Glutamatergic neuron (in vitro differentiated cells): ENCODE measurements around the gene LXN. TPM values are rescaled to one million over a fixed set of nuclear protein-coding genes. Genes with fewer than 3 reads are reported as not detected.

Source experiments
- DNase-seq: peaks from one replicate; pipeline ENCODE4 v3.0.0; 2022
- H3K27ac Mint-ChIP-seq: one replicate; pipeline ENCODE4 v1.8.0; 2020; ENCODE audit warnings: mild to moderate bottlenecking, mixed read lengths, inconsistent platforms; ENCODE audit not compliant: unreplicated experiment
- H3K27me3 Mint-ChIP-seq: one replicate; pipeline ENCODE4 v1.8.0; 2020; ENCODE audit warnings: mild to moderate bottlenecking, moderate library complexity, mixed read lengths, inconsistent platforms; ENCODE audit not compliant: unreplicated experiment
- H3K36me3 Mint-ChIP-seq: one replicate; pipeline ENCODE4 v1.8.0; 2020; ENCODE audit warnings: mild to moderate bottlenecking, mixed read lengths, inconsistent platforms; ENCODE audit not compliant: unreplicated experiment
- H3K4me1 Mint-ChIP-seq: one replicate; pipeline ENCODE4 v1.8.0; 2020; ENCODE audit warnings: mild to moderate bottlenecking, low read depth, mixed read lengths, inconsistent platforms; ENCODE audit not compliant: unreplicated experiment
- H3K4me3 Mint-ChIP-seq: one replicate; pipeline ENCODE4 v1.8.0; 2020; ENCODE audit warnings: mild to moderate bottlenecking, mixed read lengths, inconsistent platforms; ENCODE audit not compliant: unreplicated experiment
- H3K9me3 Mint-ChIP-seq: one replicate; pipeline ENCODE4 v1.8.0; 2020; ENCODE audit warnings: mild to moderate bottlenecking, moderate library complexity, mixed read lengths, inconsistent platforms; ENCODE audit not compliant: unreplicated experiment
- total RNA-seq: library from RNA; stranded (reverse); fragmentation: NEBNext Ultra II Directional; extraction: Animal tissue kit (Norgen Biotek cat#: 25700); gene quantifications from one replicate; pipeline ENCODE4 v1.2.1, GENCODE V29; 2021; ENCODE audit not compliant: unreplicated experiment
- TF ChIP-seq, protein P1 (sequence below): fragments of 200-600 bp; sonication (generic); IDR thresholded peaks from one replicate; pipeline ENCODE4 v1.5.0; 2021; ENCODE audit not compliant: partially characterized antibody, unreplicated experiment

The LXN gene
- total RNA-seq, 1 donor from 2014 or later: 1.2 TPM

GRCh38 chr3:158685159-158685558 is 12.7 kb upstream of the LXN start:
- no peaks in the 10 kb centered on the region for H3K9me3 Mint-ChIP-seq
- no peak overlapping the region for H3K4me3 Mint-ChIP-seq
- no peaks in the 10 kb centered on the region for H3K36me3 Mint-ChIP-seq
- no peaks in the 10 kb centered on the region for H3K27me3 Mint-ChIP-seq
- no peak overlapping the region for H3K27ac Mint-ChIP-seq
- DNase-seq: no peak
- H3K4me1 Mint-ChIP-seq: no peaks in the 10 kb centered on the region
- TF ChIP-seq, protein P1, sequence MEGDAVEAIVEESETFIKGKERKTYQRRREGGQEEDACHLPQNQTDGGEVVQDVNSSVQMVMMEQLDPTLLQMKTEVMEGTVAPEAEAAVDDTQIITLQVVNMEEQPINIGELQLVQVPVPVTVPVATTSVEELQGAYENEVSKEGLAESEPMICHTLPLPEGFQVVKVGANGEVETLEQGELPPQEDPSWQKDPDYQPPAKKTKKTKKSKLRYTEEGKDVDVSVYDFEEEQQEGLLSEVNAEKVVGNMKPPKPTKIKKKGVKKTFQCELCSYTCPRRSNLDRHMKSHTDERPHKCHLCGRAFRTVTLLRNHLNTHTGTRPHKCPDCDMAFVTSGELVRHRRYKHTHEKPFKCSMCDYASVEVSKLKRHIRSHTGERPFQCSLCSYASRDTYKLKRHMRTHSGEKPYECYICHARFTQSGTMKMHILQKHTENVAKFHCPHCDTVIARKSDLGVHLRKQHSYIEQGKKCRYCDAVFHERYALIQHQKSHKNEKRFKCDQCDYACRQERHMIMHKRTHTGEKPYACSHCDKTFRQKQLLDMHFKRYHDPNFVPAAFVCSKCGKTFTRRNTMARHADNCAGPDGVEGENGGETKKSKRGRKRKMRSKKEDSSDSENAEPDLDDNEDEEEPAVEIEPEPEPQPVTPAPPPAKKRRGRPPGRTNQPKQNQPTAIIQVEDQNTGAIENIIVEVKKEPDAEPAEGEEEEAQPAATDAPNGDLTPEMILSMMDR: no peak

DNA sequence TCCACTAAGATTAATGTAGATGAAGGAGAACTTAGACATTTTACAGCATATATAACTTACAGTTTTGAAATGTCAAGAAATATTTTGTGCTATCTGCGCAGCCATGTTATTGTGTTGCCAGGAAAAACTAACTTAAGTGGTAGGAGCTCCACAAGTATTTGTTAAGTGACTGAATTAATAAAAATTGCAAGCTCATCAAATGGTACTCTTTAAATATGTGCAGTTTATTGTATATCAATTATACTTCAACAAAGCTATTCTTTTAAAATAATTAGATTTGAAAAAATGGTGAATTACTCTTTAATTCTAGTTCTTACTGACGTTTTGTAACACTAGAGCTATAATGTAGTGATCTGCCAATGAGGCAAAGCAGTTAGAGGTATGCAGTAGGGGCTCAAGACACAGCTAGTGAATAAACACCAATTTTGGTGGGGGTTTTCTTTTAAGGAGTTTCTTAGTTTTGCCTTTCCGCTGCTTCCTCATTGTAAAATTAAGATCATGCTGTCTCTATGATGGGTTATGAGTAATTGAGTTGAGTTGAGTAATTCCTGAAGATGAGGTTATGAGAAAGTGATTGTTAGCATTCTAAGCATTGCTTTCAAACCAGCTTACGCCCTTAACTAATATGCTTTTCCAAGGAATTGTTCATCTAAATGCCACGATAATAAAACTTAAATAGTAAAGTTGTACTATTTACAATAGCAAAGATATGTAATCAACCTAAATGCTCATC is 10.9 kb upstream of the LXN start:
- no peak overlapping the region for H3K27ac Mint-ChIP-seq
- TF ChIP-seq, protein P1: no peak

GRCh38 chr3:158680861-158681260 is 8.4 kb upstream of the LXN start:
- TF ChIP-seq, protein P1: no peak
- no peaks in the 10 kb centered on the region for H3K27me3 Mint-ChIP-seq
- H3K4me1 Mint-ChIP-seq: no peaks in the 10 kb centered on the region

More for the DNA sequence above, 10.9 kb upstream of the LXN start:
- Mint-ChIP-seq H3K36me3 (no peaks in the 10 kb centered on the region), H3K27me3 (no peaks in the 10 kb centered on the region), H3K4me1 (no peaks in the 10 kb centered on the region), H3K4me3 (no peak overlapping the region), H3K9me3 (no peaks in the 10 kb centered on the region)
- no peak for DNase-seq

GRCh38 chr3:158679547-158680000 is 7.1 kb upstream of the LXN start:
- Mint-ChIP-seq H3K4me1 (no peaks in the 10 kb centered on the region), H3K9me3 (no peaks in the 10 kb centered on the region), H3K27ac (no peak overlapping the region), H3K4me3 (no peak overlapping the region), H3K27me3 (no peaks in the 10 kb centered on the region), H3K36me3 (no peaks in the 10 kb centered on the region)
- DNase-seq: no peak
- TF ChIP-seq, protein P1: no peak

More at GRCh38 chr3:158680861-158681260, 8.4 kb upstream of the LXN start:
- no peaks in the 10 kb centered on the region for H3K36me3 Mint-ChIP-seq
- no peak for DNase-seq
- H3K27ac Mint-ChIP-seq: no peak overlapping the region
- H3K9me3 Mint-ChIP-seq: no peaks in the 10 kb centered on the region
- no peak overlapping the region for H3K4me3 Mint-ChIP-seq

- Mint-ChIP-seq H3K9me3 (no peaks in the 10 kb centered on the region), H3K4me3 (no peak overlapping the region), H3K27me3 (no peaks in the 10 kb centered on the region), H3K4me1 (no peaks in the 10 kb centered on the region), H3K36me3 (no peaks in the 10 kb centered on the region), H3K27ac (no peak overlapping the region)
- no peak for DNase-seq
- TF ChIP-seq, protein P1: no peak
These were observed 6.2 kb upstream of the LXN start for GRCh38 chr3:158678687-158679086.
